Neural crest cell (in vitro differentiated cells): ENCODE measurements around the gene TNS3. TPM values are rescaled to one million over a fixed set of nuclear protein-coding genes. Genes with fewer than 3 reads are reported as not detected.

Experiments used
- DNase-seq: peaks from one replicate; pipeline ENCODE4 v3.0.0; 2021; ENCODE audit warnings: low read depth, mixed read lengths, low spot score
- H3K27ac Mint-ChIP-seq: one replicate; pipeline ENCODE4 v1.8.0; 2021; ENCODE audit warnings: mild to moderate bottlenecking, mixed read lengths; ENCODE audit not compliant: unreplicated experiment
- H3K27me3 Mint-ChIP-seq: 2 replicates; pipeline ENCODE4 v1.8.0; 2021; ENCODE audit warnings: low read depth, mild to moderate bottlenecking, mixed read lengths
- H3K36me3 Mint-ChIP-seq: 2 replicates; pipeline ENCODE4 v1.8.0; 2021; ENCODE audit warnings: low read depth, mild to moderate bottlenecking, mixed read lengths
- H3K4me1 Mint-ChIP-seq: 2 replicates; pipeline ENCODE4 v1.8.0; 2021; ENCODE audit warnings: mixed read lengths
- H3K4me3 Mint-ChIP-seq: one replicate; pipeline ENCODE4 v1.8.0; 2021; ENCODE audit warnings: mild to moderate bottlenecking, mixed read lengths
- H3K9me3 Mint-ChIP-seq: 2 replicates; pipeline ENCODE4 v1.8.0; 2021; ENCODE audit warnings: mixed read lengths
- total RNA-seq: library from RNA; stranded (reverse); gene quantifications from 2 replicates; pipeline ENCODE4 v1.2.1, GENCODE V29; 2021
- TF ChIP-seq, protein P1 (sequence below): fragments of 200-600 bp; sonication (generic); conservative IDR thresholded peaks from 2 replicates; pipeline ENCODE4 v1.5.0; 2021; ENCODE audit warnings: antibody characterized with exemption, mild to moderate bottlenecking

TNS3 gene
- total RNA-seq, 1 donor from 2014 or later, result 26.4 TPM

GRCh38 chr7:47389171-47389922 is 192.6 kb downstream of the TNS3 start:
- no peak for DNase-seq
- H3K9me3 Mint-ChIP-seq, result no peaks in the 10 kb centered on the region
- H3K27ac Mint-ChIP-seq, result no peak overlapping the region
- H3K4me1 Mint-ChIP-seq, result no peaks in the 10 kb centered on the region
- no peak overlapping the region for H3K4me3 Mint-ChIP-seq
- TF ChIP-seq, protein P1, sequence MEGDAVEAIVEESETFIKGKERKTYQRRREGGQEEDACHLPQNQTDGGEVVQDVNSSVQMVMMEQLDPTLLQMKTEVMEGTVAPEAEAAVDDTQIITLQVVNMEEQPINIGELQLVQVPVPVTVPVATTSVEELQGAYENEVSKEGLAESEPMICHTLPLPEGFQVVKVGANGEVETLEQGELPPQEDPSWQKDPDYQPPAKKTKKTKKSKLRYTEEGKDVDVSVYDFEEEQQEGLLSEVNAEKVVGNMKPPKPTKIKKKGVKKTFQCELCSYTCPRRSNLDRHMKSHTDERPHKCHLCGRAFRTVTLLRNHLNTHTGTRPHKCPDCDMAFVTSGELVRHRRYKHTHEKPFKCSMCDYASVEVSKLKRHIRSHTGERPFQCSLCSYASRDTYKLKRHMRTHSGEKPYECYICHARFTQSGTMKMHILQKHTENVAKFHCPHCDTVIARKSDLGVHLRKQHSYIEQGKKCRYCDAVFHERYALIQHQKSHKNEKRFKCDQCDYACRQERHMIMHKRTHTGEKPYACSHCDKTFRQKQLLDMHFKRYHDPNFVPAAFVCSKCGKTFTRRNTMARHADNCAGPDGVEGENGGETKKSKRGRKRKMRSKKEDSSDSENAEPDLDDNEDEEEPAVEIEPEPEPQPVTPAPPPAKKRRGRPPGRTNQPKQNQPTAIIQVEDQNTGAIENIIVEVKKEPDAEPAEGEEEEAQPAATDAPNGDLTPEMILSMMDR, result no peak
- H3K36me3 Mint-ChIP-seq, result peaks cover 3% of the 10 kb centered on the region
- no peaks in the 10 kb centered on the region for H3K27me3 Mint-ChIP-seq

DNA sequence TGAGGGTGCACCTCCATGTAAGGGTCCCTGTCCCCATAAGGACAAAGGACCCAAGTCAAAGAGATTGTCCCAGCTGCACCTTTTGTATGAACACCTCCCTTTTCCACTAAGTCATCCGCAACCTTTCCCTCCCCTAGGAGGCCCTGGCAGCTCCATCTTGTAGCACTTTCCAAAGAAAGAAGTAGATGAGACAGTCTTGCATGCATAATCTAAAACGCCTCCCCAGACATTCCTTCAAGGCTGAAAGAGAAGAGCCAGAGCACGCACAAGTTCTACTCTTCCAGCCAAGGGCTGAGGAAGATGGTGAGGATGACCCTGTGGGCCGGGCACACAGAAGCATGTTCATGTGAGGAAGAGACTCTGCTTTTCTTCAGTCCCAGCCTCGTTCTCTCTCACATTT is 194.4 kb downstream of the TNS3 start:
- no peak for DNase-seq
- TF ChIP-seq, protein P1, result no peak
- no peak overlapping the region for H3K27ac Mint-ChIP-seq
- H3K4me3 Mint-ChIP-seq, result no peak overlapping the region
- peaks cover 9% of the 10 kb centered on the region for H3K4me1 Mint-ChIP-seq
- H3K27me3 Mint-ChIP-seq, result no peaks in the 10 kb centered on the region
- H3K36me3 Mint-ChIP-seq, result no peaks in the 10 kb centered on the region
- H3K9me3 Mint-ChIP-seq, result no peaks in the 10 kb centered on the region

- Mint-ChIP-seq H3K36me3 (no peaks in the 10 kb centered on the region), H3K27ac (no peak overlapping the region)
Observed at GRCh38 chr7:47386273-47386835, 195.6 kb downstream of the TNS3 start.

GRCh38 chr7:47385536-47386125 is 196.3 kb downstream of the TNS3 start:
- DNase-seq, result no peak
- H3K4me1 Mint-ChIP-seq, result peaks cover 25% of the 10 kb centered on the region
- no peaks in the 10 kb centered on the region for H3K36me3 Mint-ChIP-seq
- H3K27ac Mint-ChIP-seq, result no peak overlapping the region
- H3K27me3 Mint-ChIP-seq, result no peaks in the 10 kb centered on the region
- TF ChIP-seq, protein P1, result no peak
- no peak overlapping the region for H3K4me3 Mint-ChIP-seq
- H3K9me3 Mint-ChIP-seq, result no peaks in the 10 kb centered on the region

More at GRCh38 chr7:47386273-47386835, 195.6 kb downstream of the TNS3 start:
- Mint-ChIP-seq H3K9me3 (no peaks in the 10 kb centered on the region), H3K4me1 (peaks cover 17% of the 10 kb centered on the region), H3K4me3 (no peak overlapping the region), H3K27me3 (no peaks in the 10 kb centered on the region)
- TF ChIP-seq, protein P1, result no peak
- no peak for DNase-seq

DNA sequence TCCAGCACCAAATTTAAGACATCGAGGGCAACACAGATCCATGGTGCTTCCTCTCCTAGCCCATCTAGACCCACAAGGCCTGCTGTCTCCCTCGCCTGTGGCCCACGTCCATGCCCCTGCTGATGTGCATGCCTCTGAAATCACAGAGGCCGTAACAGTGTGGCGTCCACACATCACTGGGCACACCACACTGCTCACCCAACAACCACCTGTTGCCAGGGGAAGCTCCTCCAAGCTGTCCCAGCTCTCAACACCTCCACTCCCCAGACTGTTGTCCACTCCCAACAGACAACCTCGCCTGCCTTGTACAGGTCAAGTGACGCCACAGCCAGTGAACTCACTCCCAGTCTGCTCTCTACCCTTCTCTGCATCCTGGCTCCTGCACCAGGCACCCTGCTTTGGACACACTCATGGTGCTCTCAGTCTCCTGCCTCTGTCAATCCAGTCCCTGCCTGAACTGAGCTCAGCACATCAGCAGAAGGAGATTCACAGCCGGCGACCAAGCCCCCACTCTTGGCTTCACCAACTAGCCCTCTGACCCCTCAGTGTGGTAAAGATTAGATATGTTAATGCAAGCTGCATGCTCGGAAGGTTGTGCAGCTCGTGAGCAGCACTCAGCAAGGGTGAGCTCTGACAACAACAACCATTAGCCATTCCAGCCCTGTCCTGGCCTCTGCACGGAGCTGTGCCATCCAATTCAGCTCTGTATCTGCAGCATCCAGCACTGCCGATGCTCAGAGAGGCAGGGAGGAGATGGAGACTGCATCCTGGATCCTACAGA is 197.0 kb downstream of the TNS3 start:
- Mint-ChIP-seq H3K4me3 (no peak overlapping the region), H3K27ac (peak overlapping the region; percentile 81), H3K36me3 (no peaks in the 10 kb centered on the region), H3K27me3 (peaks cover 3% of the 10 kb centered on the region), H3K9me3 (no peaks in the 10 kb centered on the region), H3K4me1 (peaks cover 29% of the 10 kb centered on the region)
- no peak for DNase-seq
- TF ChIP-seq, protein P1, result no peak
